Activated CD8-positive, alpha-beta T cell treated with anti-CD3 and anti-CD28 coated beads for 36 hours (primary cell): ENCODE data around the gene CBX2. TPM values are rescaled to one million over a fixed set of nuclear protein-coding genes. Genes with fewer than 3 reads are reported as not detected.
A peak's percentile ranks its signal among the peaks of the same experiment; 100 is the strongest.

ENCODE experiments used
- ATAC-seq: fragments of 200-7000 bp; cut with Tn5 transposase; one replicate; pipeline ENCODE4 v1.10.0; 2021; ENCODE audit warnings: mild to moderate bottlenecking, moderate library complexity
- CTCF ChIA-PET: fragments of 350-600 bp; sonication (Branson Sonifier 250); formaldehyde crosslinking; loops from one replicate; lab custom pipeline; 2021; ENCODE audit warnings: antibody characterized with exemption; lab: Charles Lee
- POLR2A ChIA-PET: fragments of 350-600 bp; sonication (Branson Sonifier 250); formaldehyde crosslinking; loops from one replicate; lab custom pipeline; 2021; ENCODE audit warnings: antibody characterized with exemption; lab: Charles Lee
- DNase-seq: peaks from one replicate; pipeline ENCODE4 v3.0.0-alpha.2; 2020
- H3K27ac Mint-ChIP-seq: one replicate; pipeline ENCODE4 v1.8.0; 2021; ENCODE audit warnings: mild to moderate bottlenecking, mixed read lengths
- H3K27me3 Mint-ChIP-seq: one replicate; pipeline ENCODE4 v1.8.0; 2021; ENCODE audit warnings: mixed read lengths
- H3K36me3 Mint-ChIP-seq: one replicate; pipeline ENCODE4 v1.8.0; 2021; ENCODE audit warnings: low read depth, mixed read lengths
- H3K4me1 Mint-ChIP-seq: one replicate; pipeline ENCODE4 v1.8.0; 2021; ENCODE audit warnings: low read depth, mixed read lengths
- H3K4me3 Mint-ChIP-seq: one replicate; pipeline ENCODE4 v1.8.0; 2021; ENCODE audit warnings: mild to moderate bottlenecking, moderate library complexity, mixed read lengths
- H3K9me3 Mint-ChIP-seq: one replicate; pipeline ENCODE4 v1.8.0; 2021; ENCODE audit warnings: mixed read lengths
- CTCF ChIP-seq: fragments of 200-600 bp; IDR thresholded peaks from one replicate; pipeline ENCODE4 v1.8.0; 2022; ENCODE audit warnings: antibody characterized with exemption, mild to moderate bottlenecking
- intact Hi-C: fragments of 100-400 bp; cut with micrococcal nuclease; formaldehyde crosslinking; loops from one replicate; pipeline ENCODE4 v1.10.0; 2022
- total RNA-seq, 2 experiments: library from RNA; stranded (reverse); gene quantifications; one replicate each; pipeline ENCODE4 v1.2.3, GENCODE V29; 2021

CBX2 gene
- total RNA-seq, 2 experiments from 2014 or later = 8.0 to 9.7 TPM

GRCh38 chr17:79730437-79730768, 47.5 kb upstream of the CBX2 start:
- H3K4me1 Mint-ChIP-seq = peaks cover 12% of the 10 kb centered on the region
- H3K9me3 Mint-ChIP-seq = no peaks in the 10 kb centered on the region
- DNase-seq (no peak), ATAC-seq (no peak)
- H3K27me3 Mint-ChIP-seq = no peaks in the 10 kb centered on the region
- no peak overlapping the region for H3K4me3 Mint-ChIP-seq
- no peak for TF ChIP-seq CTCF
- no peak overlapping the region for H3K27ac Mint-ChIP-seq
- ChIA-PET CTCF (interaction anchor here (0.6 to 3.7 kb wide), 2 partner anchors 11 to 16 kb away, joined by 3 to 15 read pairs; no protein-coding TSS in a partner anchor), POLR2A (no interaction called here)
- no peaks in the 10 kb centered on the region for H3K36me3 Mint-ChIP-seq
- intact Hi-C loops = no loop called here

GRCh38 chr17:79730769-79731483, 47.0 kb upstream of the CBX2 start, which contains the start of gene ENPP7:
Gene ENPP7, plus strand, starts transcription at chr17:79730943. Its CDS starts 197 bp downstream, at chr17:79731140.
- DNase-seq (no peak), ATAC-seq (no peak)
- ChIA-PET CTCF (interaction anchor here (3.7 kb wide), 1 partner anchor 11 kb away, joined by 15 read pairs; no protein-coding TSS in a partner anchor), POLR2A (no interaction called here)
- H3K9me3 Mint-ChIP-seq = no peaks in the 10 kb centered on the region
- peaks cover 12% of the 10 kb centered on the region for H3K4me1 Mint-ChIP-seq
- no peaks in the 10 kb centered on the region for H3K27me3 Mint-ChIP-seq
- TF ChIP-seq CTCF = no peak
- intact Hi-C loops = no loop called here
- H3K36me3 Mint-ChIP-seq = no peaks in the 10 kb centered on the region
- H3K27ac Mint-ChIP-seq = no peak within 1 kb of the TSS
- H3K4me3 Mint-ChIP-seq = no peak within 1 kb of the TSS

GRCh38 chr17:79732254-79732653, 45.7 kb upstream of the CBX2 start:
- Mint-ChIP-seq H3K9me3 (no peaks in the 10 kb centered on the region), H3K4me3 (peak overlapping the region; percentile 62), H3K4me1 (peaks cover 12% of the 10 kb centered on the region), H3K36me3 (no peaks in the 10 kb centered on the region), H3K27me3 (no peaks in the 10 kb centered on the region), H3K27ac (no peak overlapping the region)
- intact Hi-C loops = no loop called here
- no peak for TF ChIP-seq CTCF
- CTCF ChIA-PET = interaction anchor here (1.0 to 3.7 kb wide), 2 partner anchors 9 to 650 kb away, joined by 3 to 15 read pairs; no protein-coding TSS in a partner anchor
- DNase-seq (no peak), ATAC-seq (no peak)
- POLR2A ChIA-PET = no interaction called here

- H3K9me3 Mint-ChIP-seq = no peaks in the 10 kb centered on the region
- H3K27me3 Mint-ChIP-seq = no peaks in the 10 kb centered on the region
- ATAC-seq = no peak
- DNase-seq = peak; percentile 26
- peak overlapping the region; percentile 62 for H3K4me3 Mint-ChIP-seq
- H3K4me1 Mint-ChIP-seq = peaks cover 12% of the 10 kb centered on the region
- intact Hi-C loops = no loop called here
- POLR2A ChIA-PET = no interaction called here
- no peak for TF ChIP-seq CTCF
- H3K27ac Mint-ChIP-seq = peak overlapping the region; percentile 43
- CTCF ChIA-PET = interaction anchor here (1.0 to 3.7 kb wide), 2 partner anchors 8 to 650 kb away, joined by 3 to 15 read pairs; no protein-coding TSS in a partner anchor
- no peaks in the 10 kb centered on the region for H3K36me3 Mint-ChIP-seq
Observed at GRCh38 chr17:79732804-79733691, 44.9 kb upstream of the CBX2 start.
